ENCODE data around the gene KRT38. TPM values are rescaled to one million over a fixed set of nuclear protein-coding genes. Genes with fewer than 3 reads are reported as not detected.

The KRT38 gene
- total RNA-seq, 1 donor from 2014 or later, result not detected

GRCh38 chr17:41387670-41388069 is 53.1 kb downstream of the KRT38 start:
- H4K20me1 ChIP-seq (ENCODE audit: insufficient read depth, low read length), result no peaks in the 10 kb centered on the region
- H3K9me3 Mint-ChIP-seq (ENCODE audit: unreplicated experiment), result peaks cover 7% of the 10 kb centered on the region
- H3K36me3 ChIP-seq (ENCODE audit: insufficient read depth, low read length), result no peaks in the 10 kb centered on the region
- H3K27me3 Mint-ChIP-seq (ENCODE audit: low read depth, unreplicated experiment), result no peaks in the 10 kb centered on the region
- H3K27ac Mint-ChIP-seq (ENCODE audit: unreplicated experiment), result no peak overlapping the region
- no peak overlapping the region for H3K27ac ChIP-seq (ENCODE audit: low read depth, low read length)
- H3K9ac ChIP-seq (ENCODE audit: low read length), result no peak overlapping the region
- no peak for FAIRE-seq
- peaks cover under 1% of the 10 kb centered on the region for H3K4me1 ChIP-seq (ENCODE audit: insufficient read depth, low read length)
- H3K27me3 ChIP-seq (ENCODE audit: insufficient read depth, low read length), result no peaks in the 10 kb centered on the region
- no peak overlapping the region for H3K4me2 ChIP-seq (ENCODE audit: low read length)
- no peak for TF ChIP-seq CTCF (IDR thresholded peaks at IDR 0.05; ENCODE audit: insufficient read depth, low read depth, low read length)
- no peak for TF ChIP-seq EZH2 (IDR thresholded peaks at IDR 0.05; ENCODE audit: insufficient read depth, low read length)
- no peaks in the 10 kb centered on the region for H3K36me3 Mint-ChIP-seq (ENCODE audit: low read depth, unreplicated experiment)
- DNase-seq (ENCODE audit: low read depth), result no peak
- no peak overlapping the region for H3K4me3 ChIP-seq (ENCODE audit: insufficient read depth, low read depth, low read length)
- H3K4me3 Mint-ChIP-seq (ENCODE audit: unreplicated experiment), result no peak overlapping the region
- H2AFZ ChIP-seq (ENCODE audit: low read depth, low read length), result no peak overlapping the region
- no peaks in the 10 kb centered on the region for H3K9me3 ChIP-seq (ENCODE audit: insufficient read depth, low read depth, low read length)
- peaks cover 9% of the 10 kb centered on the region for H3K4me1 Mint-ChIP-seq (ENCODE audit: low read depth, unreplicated experiment)
- H3K79me2 ChIP-seq (ENCODE audit: insufficient read depth, low read length), result no peaks in the 10 kb centered on the region

- no peaks in the 10 kb centered on the region for H3K4me1 ChIP-seq (ENCODE audit: insufficient read depth, low read length)
- no peak overlapping the region for H3K4me3 Mint-ChIP-seq (ENCODE audit: unreplicated experiment)
Measured at GRCh38 chr17:41386227-41386626, 54.6 kb downstream of the KRT38 start.

More at GRCh38 chr17:41386227-41386626, 54.6 kb downstream of the KRT38 start:
- Mint-ChIP-seq H3K36me3 (ENCODE audit: low read depth, unreplicated experiment) (no peaks in the 10 kb centered on the region), H3K27ac (ENCODE audit: unreplicated experiment) (no peak overlapping the region), H3K9me3 (ENCODE audit: unreplicated experiment) (peaks cover 7% of the 10 kb centered on the region), H3K27me3 (ENCODE audit: low read depth, unreplicated experiment) (no peaks in the 10 kb centered on the region), H3K4me1 (ENCODE audit: low read depth, unreplicated experiment) (peaks cover 2% of the 10 kb centered on the region)
- Histone ChIP-seq H3K36me3 (ENCODE audit: insufficient read depth, low read length) (no peaks in the 10 kb centered on the region), H3K27ac (ENCODE audit: low read depth, low read length) (no peak overlapping the region), H3K4me2 (ENCODE audit: low read length) (no peak overlapping the region), H3K79me2 (ENCODE audit: insufficient read depth, low read length) (no peaks in the 10 kb centered on the region), H3K9me3 (ENCODE audit: insufficient read depth, low read depth, low read length) (no peaks in the 10 kb centered on the region), H2AFZ (ENCODE audit: low read depth, low read length) (no peak overlapping the region), H3K27me3 (ENCODE audit: insufficient read depth, low read length) (no peaks in the 10 kb centered on the region), H3K4me3 (ENCODE audit: insufficient read depth, low read depth, low read length) (no peak overlapping the region), H3K9ac (ENCODE audit: low read length) (no peak overlapping the region), H4K20me1 (ENCODE audit: insufficient read depth, low read length) (no peaks in the 10 kb centered on the region)
- TF ChIP-seq EZH2 (IDR thresholded peaks at IDR 0.05; ENCODE audit: insufficient read depth, low read length), result no peak
- TF ChIP-seq CTCF (IDR thresholded peaks at IDR 0.05; ENCODE audit: insufficient read depth, low read depth, low read length), result no peak
- DNase-seq (ENCODE audit: low read depth) (no peak), FAIRE-seq (no peak)

Other genes with a start within 250 kb of the KRT38 start
- not detected in 2 replicates for gene KRTAP9-2, start 214.3 kb downstream of the KRT38 start, total RNA-seq
- not detected in 2 replicates for gene KRTAP9-3, start 208.5 kb downstream of the KRT38 start, total RNA-seq
- not detected in 2 replicates for gene KRTAP9-8, start 203.0 kb downstream of the KRT38 start, total RNA-seq
- not detected in 2 replicates for gene KRTAP9-4, start 191.3 kb downstream of the KRT38 start, total RNA-seq
- not detected in 2 replicates for gene KRTAP9-9, start 185.6 kb downstream of the KRT38 start, total RNA-seq
- not detected in 2 replicates for gene KRTAP9-6, start 175.6 kb downstream of the KRT38 start, total RNA-seq
- gene KRTAP9-7, start 165.3 kb downstream of the KRT38 start, total RNA-seq, result not detected in 2 replicates
- not detected in 2 replicates for gene KRTAP29-1, start 138.1 kb downstream of the KRT38 start, total RNA-seq
- gene KRTAP16-1, start 131.7 kb downstream of the KRT38 start, total RNA-seq, result not detected in 2 replicates
- gene KRTAP17-1, start 125.3 kb downstream of the KRT38 start, total RNA-seq, result not detected in 2 replicates
- not detected in 2 replicates for gene KRT33A, start 90.2 kb downstream of the KRT38 start, total RNA-seq
- gene KRT33B, start 71.2 kb downstream of the KRT38 start, total RNA-seq, result not detected in 2 replicates
- not detected in 2 replicates for gene KRT34, start 58.7 kb downstream of the KRT38 start, total RNA-seq
- not detected in 2 replicates for gene KRT31, start 43.4 kb downstream of the KRT38 start, total RNA-seq
- gene KRT37, start 16.4 kb downstream of the KRT38 start, total RNA-seq, result not detected in 2 replicates
- not detected in 2 replicates for gene KRT32, start 26.4 kb upstream of the KRT38 start, total RNA-seq
- gene KRT35, start 40.2 kb upstream of the KRT38 start, total RNA-seq, result not detected in 2 replicates
- gene KRT36, start 48.9 kb upstream of the KRT38 start, total RNA-seq, result not detected in 2 replicates
- gene KRT13, start 64.6 kb upstream of the KRT38 start, total RNA-seq, result not detected in 2 replicates
- 0.26 and 0.79 TPM in 2 replicates for gene KRT15, start 77.9 kb upstream of the KRT38 start, total RNA-seq
- gene KRT19, start 87.3 kb upstream of the KRT38 start, total RNA-seq, result 113 and 210 TPM in 2 replicates
- gene KRT9, start 131.1 kb upstream of the KRT38 start, total RNA-seq, result 0.09 TPM in 1 of 2 replicates, not detected in the other
- 1.0 and 2.2 TPM in 2 replicates for gene KRT14, start 145.9 kb upstream of the KRT38 start, total RNA-seq
- 0.79 and 1.3 TPM in 2 replicates for gene KRT16, start 171.8 kb upstream of the KRT38 start, total RNA-seq
- 21.4 and 28.3 TPM in 2 replicates for gene KRT17, start 183.6 kb upstream of the KRT38 start, total RNA-seq
- gene EIF1, start 247.9 kb upstream of the KRT38 start, total RNA-seq, result 767 and 795 TPM in 2 replicates